ELR (cell line): ENCODE data around the gene EPM2A.
"Not testable (repeated sequence)": the region's sequence is repeated elsewhere in the genome, so short reads cannot be mapped to it uniquely, and the experiment has no call there.

ENCODE experiments used
- DNase-seq: peaks from one replicate; pipeline ENCODE4 v3.0.0-alpha.2; 2015; ENCODE audit warnings: low read depth

Gene EPM2A

DNA sequence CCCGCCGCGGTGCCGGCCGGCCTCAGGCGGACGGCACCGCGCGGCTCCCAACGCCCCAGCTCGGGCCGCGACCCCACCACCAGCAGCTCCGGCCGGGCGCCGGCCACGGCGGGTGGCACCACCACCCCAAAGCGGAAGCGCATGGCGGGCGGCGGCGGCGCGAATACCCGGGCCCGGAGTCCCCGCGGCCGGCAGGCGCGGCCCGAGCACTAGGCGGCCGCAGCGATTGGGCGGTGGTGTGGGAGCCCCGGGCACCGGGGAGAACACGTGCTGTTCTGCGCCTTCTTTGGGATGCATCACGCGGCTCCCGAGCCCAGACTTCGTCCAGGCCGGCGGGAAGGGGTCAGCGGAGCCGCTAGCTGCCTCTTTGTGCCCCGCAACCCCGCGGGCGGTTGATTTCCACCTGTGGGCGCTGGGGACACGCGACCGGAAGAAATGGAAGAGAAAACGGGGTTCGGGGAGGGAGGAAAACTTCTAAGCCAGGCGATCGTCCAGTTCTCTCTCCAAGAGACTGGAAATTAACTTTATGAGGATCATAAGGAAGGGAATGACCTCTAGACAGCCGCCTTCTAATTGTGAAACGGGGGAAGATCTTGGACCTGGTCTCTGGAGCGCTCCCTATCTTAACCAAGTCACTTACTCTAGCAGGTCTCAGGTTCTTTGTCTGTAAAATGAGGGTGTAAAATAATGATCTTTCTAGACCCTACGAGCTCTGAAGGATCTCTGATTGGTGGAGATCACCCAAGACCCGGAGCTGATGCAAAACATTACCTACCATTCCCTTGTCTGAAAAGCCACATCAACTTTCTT is at the start of gene EPM2A:
EPM2A (minus strand) TSS at position 165 of the 810 bp plus-strand sequence; CDS start at position 143, 22 bp downstream.
- DNase-seq = peak; percentile 89

DNA sequence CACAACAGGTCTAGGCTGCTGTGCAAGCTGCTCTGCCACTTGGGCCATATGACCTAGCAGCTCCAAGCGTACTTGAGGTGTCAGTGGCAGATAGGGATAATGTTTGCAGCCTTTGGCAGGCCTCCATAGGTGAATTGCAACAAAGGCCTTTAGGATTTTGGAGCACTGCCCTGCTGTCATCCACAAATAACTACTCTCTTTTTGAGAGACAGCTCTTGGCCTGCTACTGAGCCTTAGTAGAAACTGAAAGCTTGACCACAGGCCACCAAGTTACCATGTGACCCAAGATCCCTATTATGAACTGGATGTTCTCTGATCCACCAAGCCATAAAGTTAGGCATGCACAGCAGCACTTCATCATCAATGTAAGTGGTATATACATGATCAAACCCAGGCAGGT is 49.4 kb upstream of the EPM2A start:
- no peak for DNase-seq

DNA sequence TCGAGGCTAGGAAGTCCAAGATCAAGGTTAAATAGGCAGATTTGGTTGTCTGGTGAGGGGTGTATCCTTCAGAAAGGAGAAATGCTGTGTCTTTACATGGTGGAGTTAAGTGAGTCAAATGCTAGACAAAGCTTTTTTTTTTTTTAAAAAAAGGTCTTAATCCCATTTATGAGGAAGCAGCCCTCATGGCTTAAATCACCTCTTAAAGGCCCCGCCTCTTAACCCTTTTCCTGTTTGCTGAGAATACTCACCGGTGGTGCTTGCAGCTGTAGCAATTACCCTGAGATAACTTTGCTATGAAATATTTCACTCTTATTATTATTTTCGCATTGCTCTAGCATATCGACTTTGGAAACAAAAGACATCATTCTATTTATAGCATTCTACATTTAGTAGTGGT is 48.5 kb upstream of the EPM2A start:
- no peak for DNase-seq

DNA sequence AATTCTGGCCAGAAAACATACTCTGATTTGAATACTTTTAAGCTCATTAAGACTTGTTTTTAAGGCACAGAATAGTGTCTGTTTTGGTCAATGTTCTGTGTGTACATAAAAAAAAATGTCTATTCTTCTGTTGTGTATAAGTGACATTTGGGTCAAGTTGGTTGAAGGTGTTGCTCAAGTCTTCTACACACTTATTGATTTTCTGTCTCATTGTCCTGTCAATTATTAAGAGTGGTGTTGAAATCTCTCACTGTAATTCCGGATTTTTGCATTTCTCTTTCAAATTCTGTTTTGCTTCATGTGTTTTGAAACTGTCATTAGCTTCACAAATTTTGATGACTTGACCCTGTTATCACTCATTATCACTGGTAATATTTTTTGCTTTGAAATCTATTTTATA is 37.5 kb upstream of the EPM2A start:
- DNase-seq = no peak

DNA sequence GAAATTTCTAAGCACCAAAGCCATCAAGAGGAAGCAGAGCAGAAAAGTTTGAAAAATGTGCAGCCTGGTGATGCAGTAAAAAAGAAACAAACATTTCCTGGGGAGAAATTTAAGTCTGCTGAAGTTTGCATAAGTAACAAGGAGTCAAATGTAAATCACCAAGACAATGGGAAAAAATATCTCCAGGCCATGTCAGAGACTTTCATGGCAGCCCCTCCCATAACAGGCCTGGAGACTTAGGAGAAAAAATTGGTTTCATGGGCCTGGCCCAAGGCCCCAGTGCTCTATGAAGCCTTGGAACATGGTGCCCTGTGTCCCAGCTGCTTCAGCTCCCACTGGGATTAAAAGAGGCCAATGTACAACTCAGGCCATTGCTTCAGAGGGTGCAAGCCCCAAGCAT is 30.1 kb upstream of the EPM2A start:
- no peak for DNase-seq

DNA sequence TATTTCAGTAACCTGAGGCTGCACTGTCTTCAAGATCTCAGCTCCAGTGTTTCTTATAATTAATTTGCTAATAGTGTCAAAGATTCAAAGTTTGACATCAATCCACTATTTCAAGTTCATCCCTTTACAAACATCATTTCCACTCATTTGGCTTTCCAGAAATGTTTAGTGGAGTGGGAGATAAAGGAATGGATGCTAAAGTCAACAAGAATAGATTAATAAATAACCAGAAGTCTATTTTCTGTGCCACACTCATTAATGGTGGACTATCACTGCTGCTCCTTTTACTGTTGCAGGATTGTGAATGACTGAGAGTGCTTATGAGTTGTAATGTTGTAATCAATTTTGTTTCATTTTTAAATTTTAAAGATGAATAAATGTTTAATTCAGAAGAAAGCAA is 28.4 kb upstream of the EPM2A start:
- no peak for DNase-seq

DNA sequence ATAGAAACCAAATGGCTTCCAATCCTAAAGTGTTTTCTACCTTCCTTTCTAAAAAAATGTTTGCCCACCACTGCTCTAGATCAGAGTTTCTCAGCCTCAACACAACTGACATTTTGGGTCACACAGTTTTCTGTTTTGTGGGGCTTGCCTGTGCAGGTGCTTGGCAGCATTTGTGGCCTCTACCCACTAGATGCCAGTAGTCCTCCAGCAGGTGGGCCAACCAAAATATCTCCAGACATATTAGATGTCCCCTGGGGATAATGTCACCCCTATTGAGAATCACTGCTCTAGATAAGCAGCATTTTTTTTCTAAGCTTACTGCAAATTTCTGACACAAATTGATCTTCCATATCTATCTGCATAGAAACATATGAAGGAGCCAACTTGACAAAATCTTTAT is 26.3 kb upstream of the EPM2A start:
- DNase-seq = no peak

DNA sequence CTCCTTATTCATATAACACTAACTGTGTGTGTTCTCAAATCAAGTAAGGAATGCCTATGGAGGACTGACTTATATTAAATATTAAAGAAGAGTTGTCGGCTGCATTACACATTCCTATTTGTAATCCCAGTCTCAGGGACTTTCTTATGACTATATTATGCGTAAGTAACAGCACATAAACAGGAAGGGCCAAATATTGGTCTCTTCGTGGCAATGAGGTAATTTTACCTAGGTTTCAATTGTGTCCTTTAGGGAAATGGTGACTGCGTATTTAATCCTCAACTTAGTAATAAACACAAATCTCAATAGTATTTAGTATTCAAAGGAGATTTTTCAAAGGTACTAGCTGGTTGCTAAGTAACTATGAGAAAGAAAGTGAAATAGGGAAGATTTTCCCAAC is 22.8 kb upstream of the EPM2A start:
- peak; percentile 34 for DNase-seq

DNA sequence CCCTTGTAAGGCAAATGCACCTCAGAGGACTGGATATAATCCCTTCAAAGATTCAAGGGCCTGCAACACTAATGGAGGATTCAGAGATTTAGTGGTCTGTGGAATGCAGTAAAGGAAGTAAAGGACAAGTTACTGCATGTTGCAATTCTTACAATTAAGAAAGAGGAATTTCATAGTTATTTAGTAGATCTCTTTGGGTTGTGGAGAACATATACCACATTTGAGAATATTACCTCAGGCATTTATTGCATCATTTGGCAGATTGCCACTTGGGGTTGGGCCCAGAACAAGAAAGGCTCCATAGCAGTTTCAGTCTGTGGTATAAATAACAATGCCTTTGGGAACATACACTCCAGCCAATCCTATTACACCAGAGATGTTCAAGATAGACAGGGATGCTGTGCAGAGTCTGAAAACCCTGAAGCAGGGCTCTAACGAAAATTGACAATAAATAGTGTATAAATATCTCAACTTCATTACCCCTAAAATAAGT is 20.9 kb upstream of the EPM2A start:
- peak; percentile 73 for DNase-seq

DNA sequence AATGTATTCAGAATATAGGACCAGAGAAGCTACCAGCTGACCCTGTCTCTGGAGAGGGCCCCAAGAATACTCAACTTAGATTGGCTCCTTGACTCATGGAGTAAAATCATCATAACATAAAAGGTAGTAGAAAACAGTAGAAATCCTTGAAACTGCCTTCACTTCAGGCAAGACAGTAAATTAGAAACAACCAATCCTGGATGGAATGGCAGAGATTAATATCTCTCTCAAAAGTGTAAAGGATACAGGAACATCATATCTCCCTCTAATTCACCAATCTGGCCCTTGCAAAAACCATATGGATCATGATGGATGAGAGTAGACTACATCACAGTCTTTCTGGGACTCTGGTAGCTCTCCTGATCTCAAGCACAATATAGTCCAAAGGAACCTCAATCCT is 20.4 kb upstream of the EPM2A start:
- DNase-seq = no peak

DNA sequence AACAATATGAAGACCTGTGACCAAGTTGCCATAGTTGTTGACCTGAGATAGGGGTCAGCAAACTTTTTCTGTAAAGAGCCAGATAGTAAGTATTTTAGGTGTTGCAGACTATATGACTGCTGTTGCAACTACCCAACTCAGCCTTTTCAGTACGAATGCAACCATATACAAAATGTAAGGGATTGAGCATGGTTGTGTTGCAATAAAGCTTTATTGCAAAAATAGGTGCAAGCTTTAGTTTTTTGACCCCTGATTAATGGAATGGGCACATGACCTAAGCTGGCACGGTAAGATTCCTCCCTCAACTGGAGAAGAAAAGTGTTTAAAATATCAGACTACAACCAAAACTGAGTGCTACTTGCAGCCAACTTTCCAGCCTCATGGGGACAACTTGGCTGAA is 17.3 kb upstream of the EPM2A start:
- no peak for DNase-seq

DNA sequence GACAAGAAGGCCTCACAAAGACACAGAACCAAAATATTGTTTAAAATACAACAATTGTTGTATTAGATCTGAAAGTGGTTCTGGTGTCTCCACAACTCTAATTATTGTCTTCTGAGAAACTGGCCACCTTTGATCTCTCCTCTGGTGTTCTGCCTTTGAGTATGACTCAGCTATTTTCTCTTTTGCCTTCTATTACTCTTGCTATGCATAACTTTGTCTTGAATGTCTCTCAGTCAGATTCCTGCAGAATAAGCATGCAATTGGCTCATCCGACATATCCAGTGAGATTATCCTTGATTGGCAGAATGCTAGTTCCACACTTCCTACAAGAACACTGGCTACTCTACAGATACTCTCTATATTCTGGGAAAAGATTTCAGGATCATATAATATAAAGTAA is 14.3 kb upstream of the EPM2A start:
- peak; percentile 82 for DNase-seq

DNA sequence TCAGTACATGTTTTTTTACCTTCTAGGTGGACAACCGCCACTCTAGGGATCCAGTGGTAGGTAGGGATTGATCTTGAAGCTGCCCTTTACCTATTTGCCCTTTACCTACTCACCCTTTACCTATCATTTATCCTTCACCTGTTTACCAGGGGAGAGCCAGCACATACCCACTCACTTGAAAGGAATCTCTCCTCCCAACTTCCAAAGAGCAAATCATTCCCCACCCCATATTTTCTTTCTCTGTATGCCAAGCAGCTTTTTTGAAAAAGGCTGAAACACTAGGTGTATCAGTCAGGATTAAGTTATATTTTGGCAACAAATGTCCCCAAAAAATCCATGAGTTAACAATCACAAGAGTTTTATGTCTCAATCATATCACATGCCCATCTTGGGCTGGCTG is 10.5 kb upstream of the EPM2A start:
- DNase-seq = no peak

DNA sequence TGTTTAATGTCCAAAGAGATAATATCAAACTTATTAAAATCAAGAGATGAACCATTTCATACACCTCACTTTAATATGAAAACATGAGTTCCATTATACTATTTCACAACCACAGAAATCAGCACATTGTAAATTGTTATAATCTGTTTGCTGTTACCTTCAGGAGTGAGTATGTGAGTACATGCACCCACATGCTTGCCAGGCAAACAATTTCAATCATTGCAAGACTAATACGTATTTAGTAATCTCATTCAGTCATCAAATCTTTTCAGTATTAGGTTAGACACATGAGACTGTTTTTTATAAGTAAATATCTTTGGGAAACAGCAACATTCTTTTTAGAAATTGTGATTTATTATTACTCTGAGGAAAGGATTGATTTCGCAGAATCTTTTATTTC is 9.3 kb upstream of the EPM2A start:
- no peak for DNase-seq

DNA sequence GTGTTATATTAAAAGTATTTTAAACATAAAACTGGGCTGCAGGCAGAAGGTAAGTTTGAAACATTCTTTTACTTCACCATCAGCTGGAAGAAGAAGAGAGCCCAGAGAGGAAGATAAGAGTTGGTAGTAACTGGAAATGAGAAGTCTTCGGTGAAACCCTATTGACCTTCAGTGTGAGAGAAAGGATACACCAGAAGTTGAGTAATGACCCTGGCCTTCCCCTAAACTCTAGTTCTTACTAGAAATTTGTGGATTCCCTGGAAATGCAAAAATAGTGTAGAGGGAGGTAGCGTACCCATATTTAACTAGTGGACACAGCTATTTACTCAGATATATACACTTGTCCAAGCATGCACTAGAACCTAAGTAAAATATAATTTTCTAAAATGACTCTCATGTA is 8.0 kb upstream of the EPM2A start:
- DNase-seq = no peak

DNA sequence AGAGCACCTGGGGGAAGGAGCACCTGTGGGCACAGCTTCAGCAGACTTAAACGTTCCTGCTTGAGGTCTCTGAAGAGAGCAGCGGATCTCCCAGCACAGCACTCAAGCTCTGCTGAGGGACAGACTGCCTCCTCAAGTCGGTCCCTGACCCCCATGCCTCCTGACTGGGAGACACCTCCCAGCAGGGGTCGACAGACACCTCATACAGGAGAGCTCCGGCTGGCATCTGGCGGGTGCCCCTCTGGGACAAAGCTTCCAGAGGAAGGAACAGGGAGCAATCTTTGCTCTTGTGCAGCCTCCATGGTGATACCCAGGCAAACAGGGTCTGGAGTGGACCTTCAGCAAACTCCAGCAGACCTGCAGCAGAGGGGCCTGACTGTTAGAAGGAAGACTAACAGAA is 7.2 kb upstream of the EPM2A start:
- not testable (repeated sequence) for DNase-seq

DNA sequence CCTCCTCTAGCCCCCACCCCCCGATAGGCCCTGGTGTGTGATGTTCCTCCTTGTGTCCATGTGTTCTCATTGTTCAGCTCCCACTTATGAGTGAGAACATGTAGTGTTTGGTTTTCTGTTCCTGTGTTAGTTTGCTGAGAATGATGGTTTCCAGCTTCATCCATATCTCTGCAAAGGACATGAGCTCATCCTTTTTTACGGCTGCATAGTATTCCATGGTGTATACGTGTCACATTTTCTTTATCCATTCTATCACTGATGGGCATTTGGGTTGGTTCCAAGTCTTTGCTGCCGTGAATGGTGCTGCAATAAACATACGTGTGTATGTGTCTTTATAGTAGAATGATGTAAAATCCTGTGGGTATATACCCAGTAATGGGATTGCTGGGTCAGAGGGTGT is 4.4 kb upstream of the EPM2A start:
- not testable (repeated sequence) for DNase-seq

DNA sequence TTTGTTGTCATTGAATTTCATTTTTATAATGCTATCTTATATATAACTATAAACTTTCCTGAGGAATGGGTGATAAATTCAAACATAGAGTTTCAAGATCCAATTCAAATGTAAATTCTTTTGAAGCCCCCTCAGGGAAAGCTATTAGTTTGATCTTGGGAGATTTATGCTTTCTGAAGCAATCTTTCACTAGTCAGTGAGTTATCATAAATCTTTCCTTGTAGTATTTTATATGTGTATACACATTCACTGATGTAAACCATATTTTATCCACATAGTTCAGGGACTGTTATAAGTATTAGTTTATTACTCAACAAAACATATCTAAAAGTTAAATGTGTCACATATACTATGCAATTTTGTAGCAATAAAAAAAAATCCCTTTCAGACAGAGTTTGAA is 2.9 kb upstream of the EPM2A start:
- no peak for DNase-seq

DNA sequence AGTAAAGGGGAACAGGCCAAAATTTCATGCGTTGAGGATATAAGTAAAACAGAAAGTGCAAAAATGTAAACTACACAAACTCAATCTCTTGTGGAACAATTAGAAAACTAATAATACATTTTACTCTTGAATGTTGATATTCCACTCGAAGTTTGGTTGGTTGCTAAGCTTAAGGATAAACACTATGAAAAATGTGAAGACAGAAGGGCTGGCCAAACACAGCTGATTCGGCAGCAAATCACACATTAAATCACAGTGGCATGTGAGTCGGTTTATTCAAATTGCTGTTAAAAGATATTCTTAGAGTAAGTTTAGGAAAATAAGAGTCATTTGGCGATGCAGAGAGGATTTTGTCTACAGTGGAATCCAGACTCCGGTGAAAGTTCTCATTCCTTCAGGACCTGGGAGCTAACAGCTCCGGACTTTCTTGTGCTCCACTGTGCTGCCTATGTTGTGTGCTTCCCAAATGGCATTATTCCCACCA is 1.4 kb upstream of the EPM2A start:
- no peak for DNase-seq

DNA sequence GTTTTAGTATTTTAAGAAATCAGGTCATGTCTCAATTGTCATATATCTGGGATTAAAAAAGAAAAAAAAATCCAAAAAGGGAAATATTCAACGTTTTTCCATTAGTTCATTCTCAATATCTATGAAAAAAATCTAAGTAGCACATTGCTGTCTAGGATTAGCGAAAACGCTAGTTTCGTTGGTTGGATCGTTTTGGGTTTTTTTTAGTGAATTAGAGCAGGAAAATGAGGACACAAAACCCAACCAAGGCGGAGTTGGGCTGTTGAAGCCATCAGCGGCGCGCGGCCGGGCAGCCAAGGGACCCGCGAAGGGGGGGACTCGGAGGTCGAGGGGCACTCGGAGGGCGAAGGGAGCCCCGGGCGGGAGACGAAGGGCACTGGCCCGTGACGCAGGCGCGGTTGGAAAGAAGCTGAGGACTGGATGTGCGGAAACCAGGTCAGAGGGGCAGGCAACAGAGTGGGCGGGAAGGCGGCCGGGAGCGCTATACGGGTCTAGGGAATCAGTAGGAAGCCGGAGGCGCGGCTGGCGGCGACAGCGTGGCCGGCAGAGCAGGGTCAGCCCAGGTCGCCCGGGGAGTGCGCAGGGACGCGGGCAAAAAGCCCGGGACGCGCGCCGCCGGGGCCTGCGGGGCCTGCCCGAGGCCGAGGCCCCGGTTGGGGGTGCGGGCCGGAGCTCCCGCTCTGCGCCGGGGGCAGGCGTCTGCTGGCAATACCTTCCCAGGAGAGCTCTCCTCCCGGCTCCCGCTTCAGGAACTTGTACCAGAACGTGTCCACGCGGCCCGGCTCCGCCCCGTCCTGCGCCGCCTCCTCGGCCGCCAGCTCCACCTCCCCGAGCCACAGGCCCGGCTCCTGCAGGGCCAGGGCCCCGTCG is 599 bp downstream of the EPM2A start:
- peak; percentile 93 for DNase-seq

DNA sequence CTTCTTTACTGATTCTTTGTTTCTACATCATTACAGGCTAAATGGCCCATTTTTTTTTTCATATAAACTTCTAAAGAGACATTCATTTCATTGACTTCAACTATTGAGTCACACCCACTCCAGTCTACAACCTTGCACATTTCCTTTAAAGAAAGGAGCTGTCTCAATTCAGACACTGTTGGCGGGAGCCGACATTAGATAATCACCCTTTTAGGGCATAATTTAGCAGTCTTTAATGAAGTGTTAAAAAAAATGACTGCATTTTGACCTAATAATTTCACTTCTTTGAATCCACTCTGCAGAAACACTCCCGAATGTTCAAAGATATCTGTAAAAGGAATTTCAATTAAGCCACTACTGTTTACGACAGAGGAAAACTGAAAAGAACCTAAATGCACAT is 1.5 kb downstream of the EPM2A start:
- DNase-seq = peak; percentile 32

DNA sequence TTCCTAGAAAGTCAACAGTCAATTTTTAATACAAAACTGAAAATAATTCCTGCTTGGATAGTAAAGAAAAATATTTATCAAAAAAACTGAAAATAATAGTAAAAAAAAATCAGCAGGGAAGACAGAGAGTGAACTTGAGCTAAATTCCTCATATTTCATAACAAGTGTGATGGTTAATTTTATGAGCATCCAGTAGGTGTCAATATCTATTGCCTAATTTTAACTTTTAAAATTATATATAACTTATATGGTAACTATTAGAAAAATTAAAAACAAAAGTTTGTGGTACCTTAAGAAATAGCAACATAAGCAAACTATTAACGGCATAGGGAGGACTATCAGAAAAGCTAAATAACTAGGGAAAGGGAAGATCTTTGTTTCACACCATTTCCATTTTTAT is 2.1 kb downstream of the EPM2A start:
- no peak for DNase-seq

DNA sequence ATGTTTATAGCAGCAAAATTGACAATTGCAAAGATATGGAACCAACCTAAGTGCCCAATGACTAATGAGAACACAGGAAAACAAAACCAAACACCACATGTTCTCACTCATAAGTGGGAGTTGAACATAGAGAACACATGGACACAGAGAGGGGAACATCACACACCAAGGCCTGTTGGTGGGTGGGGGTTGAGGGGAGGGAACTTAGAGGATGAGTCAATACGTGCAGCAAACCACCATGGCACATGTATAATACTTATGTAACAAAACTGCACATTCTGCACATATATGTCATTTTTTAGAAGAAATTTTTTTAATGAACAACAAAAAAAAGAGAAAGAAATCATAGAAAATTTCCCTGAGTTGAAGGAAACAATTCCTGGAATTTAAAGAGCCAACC is 3.9 kb downstream of the EPM2A start:
- DNase-seq = no peak
